ENCODE results near the gene CRYL1.

DNA sequence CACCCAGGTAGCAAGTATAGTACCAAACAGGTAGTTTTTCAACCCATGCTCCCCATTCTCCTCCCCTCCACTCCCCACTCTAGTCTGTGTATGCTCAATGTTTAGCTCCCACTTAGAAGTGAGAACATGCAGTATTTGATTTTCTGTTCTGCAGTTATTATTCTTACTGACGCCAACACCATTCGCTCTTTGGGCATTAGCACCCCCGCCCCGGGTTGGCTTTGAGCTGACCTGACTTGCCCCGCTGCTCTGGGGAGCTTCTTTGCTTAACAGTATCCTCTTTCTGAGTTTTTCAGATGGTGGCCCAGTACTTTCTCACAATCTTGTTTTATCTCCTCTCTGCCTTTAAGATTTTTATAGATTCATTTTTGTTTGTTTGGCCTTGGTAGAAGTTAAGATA lies 138.7 kb downstream of the CRYL1 start:
- no peak for TF ChIP-seq POLR2A (IDR thresholded peaks at IDR 0.05)
- TF ChIP-seq, protein P1, sequence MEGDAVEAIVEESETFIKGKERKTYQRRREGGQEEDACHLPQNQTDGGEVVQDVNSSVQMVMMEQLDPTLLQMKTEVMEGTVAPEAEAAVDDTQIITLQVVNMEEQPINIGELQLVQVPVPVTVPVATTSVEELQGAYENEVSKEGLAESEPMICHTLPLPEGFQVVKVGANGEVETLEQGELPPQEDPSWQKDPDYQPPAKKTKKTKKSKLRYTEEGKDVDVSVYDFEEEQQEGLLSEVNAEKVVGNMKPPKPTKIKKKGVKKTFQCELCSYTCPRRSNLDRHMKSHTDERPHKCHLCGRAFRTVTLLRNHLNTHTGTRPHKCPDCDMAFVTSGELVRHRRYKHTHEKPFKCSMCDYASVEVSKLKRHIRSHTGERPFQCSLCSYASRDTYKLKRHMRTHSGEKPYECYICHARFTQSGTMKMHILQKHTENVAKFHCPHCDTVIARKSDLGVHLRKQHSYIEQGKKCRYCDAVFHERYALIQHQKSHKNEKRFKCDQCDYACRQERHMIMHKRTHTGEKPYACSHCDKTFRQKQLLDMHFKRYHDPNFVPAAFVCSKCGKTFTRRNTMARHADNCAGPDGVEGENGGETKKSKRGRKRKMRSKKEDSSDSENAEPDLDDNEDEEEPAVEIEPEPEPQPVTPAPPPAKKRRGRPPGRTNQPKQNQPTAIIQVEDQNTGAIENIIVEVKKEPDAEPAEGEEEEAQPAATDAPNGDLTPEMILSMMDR (IDR thresholded peaks at IDR 0.05) = no peak
- TF ChIP-seq POLR2AphosphoS5 (IDR thresholded peaks at IDR 0.05) = no peak
- TF ChIP-seq EP300 (IDR thresholded peaks at IDR 0.05; ENCODE audit: low read depth) = no peak

Data from transverse colon (tissue), 4 donors.